CD14-positive monocyte (primary cell): ENCODE results near the gene HMGN2. TPM values are rescaled to one million over a fixed set of nuclear protein-coding genes. Genes with fewer than 3 reads are reported as not detected.

Source experiments
- DNase-seq, 3 donors: peaks; one replicate each; pipeline ENCODE4 v3.0.0-alpha.2; 2011 to 2022
- H2AFZ ChIP-seq: 2 replicates; pipeline ENCODE4 v1.6.0; 2012; ENCODE audit warnings: mild to moderate bottlenecking, low read depth, low read length, inconsistent platforms; ENCODE audit not compliant: insufficient read depth, poor library complexity, severe bottlenecking
- H3K27ac ChIP-seq, 2 donors: 1 replicate in 1 of 2; 2 replicates in 1 of 2; pipeline ENCODE4 v1.5.1; 2012 to 2013; ENCODE audit warnings: low read length in 2 of 2, control low read depth in 1 of 2, inconsistent platforms in 1 of 2, low read depth in 1 of 2, mild to moderate bottlenecking in 1 of 2
- H3K27me3 ChIP-seq, 2 donors: one replicate each; pipeline versions ENCODE4 v1.6.0 to v1.6.1; 2011 to 2013; ENCODE audit warnings: low read length in 2 of 2; ENCODE audit not compliant: control insufficient read depth in 2 of 2, insufficient read depth in 2 of 2
- H3K36me3 ChIP-seq, 2 donors: replicated peaks in 1 of 2; 1 replicate in 1 of 2; 2 replicates in 1 of 2; pipeline versions ENCODE4 v1.5.1 to v1.6.1; 2012 to 2013; ENCODE audit warnings: low read length in 2 of 2, control low read depth in 1 of 2, inconsistent platforms in 1 of 2, mild to moderate bottlenecking in 1 of 2; ENCODE audit not compliant: insufficient read depth in 2 of 2, control insufficient read depth in 1 of 2
- H3K4me1 ChIP-seq, 2 donors: 1 replicate in 1 of 2; 2 replicates in 1 of 2; pipeline versions ENCODE4 v1.5.1 to v1.6.1; 2012 to 2013; ENCODE audit warnings: low read length in 2 of 2, control low read depth in 1 of 2, inconsistent platforms in 1 of 2, mild to moderate bottlenecking in 1 of 2, moderate library complexity in 1 of 2; ENCODE audit not compliant: insufficient read depth in 2 of 2, control insufficient read depth in 1 of 2
- H3K4me2 ChIP-seq: replicated peaks from 2 replicates; pipeline ENCODE3; 2012; ENCODE audit warnings: low read length, moderate library complexity, mild to moderate bottlenecking; ENCODE audit not compliant: poor library complexity, severe bottlenecking; ENCODE audit errors: extremely low read depth
- H3K4me3 ChIP-seq, 3 experiments: fragments of 200-600 bp in 1 of 3; sonication (generic) in 1 of 3; replicated peaks in 1 of 3; 1 replicate in 2 of 3; 2 replicates in 1 of 3; pipeline ENCODE4 v1.5.1; 2011 to 2013; ENCODE audit warnings: low read length in 3 of 3, mild to moderate bottlenecking in 3 of 3, control low read depth in 2 of 3, low read depth in 2 of 3, inconsistent platforms in 1 of 3, moderate library complexity in 1 of 3
- H3K79me2 ChIP-seq: 2 replicates; pipeline ENCODE4 v1.6.0; 2012; ENCODE audit warnings: mild to moderate bottlenecking, control low read depth, inconsistent platforms, low read length, moderate library complexity; ENCODE audit not compliant: insufficient read depth
- H3K9ac ChIP-seq: 2 replicates; pipeline ENCODE4 v1.6.0; 2017; ENCODE audit warnings: low read length, mild to moderate bottlenecking; ENCODE audit not compliant: insufficient read depth, poor library complexity, severe bottlenecking
- H3K9me3 ChIP-seq, 2 donors: replicated peaks in 1 of 2; 1 replicate in 1 of 2; 2 replicates in 1 of 2; pipeline versions ENCODE4 v1.5.1 to v1.6.1; 2012 to 2013; ENCODE audit warnings: low read length in 2 of 2, control low read depth in 1 of 2; ENCODE audit not compliant: control insufficient read depth in 1 of 2, insufficient read depth in 1 of 2
- H4K20me1 ChIP-seq: 2 replicates; pipeline ENCODE4 v1.6.0; 2012; ENCODE audit warnings: mild to moderate bottlenecking, low read length, control low read depth, moderate library complexity; ENCODE audit not compliant: insufficient read depth
- H3K27ac Mint-ChIP-seq, 7 donors: one replicate each; pipeline ENCODE4 v1.8.0; 2020; ENCODE audit warnings: mild to moderate bottlenecking in 7 of 7, mixed read lengths in 7 of 7, moderate library complexity in 6 of 7, inconsistent platforms in 2 of 7
- H3K27me3 Mint-ChIP-seq, 3 donors: one replicate each; pipeline ENCODE4 v1.8.0; 2021 to 2022; ENCODE audit warnings: low read depth in 3 of 3, mild to moderate bottlenecking in 3 of 3, mixed read lengths in 3 of 3, moderate library complexity in 3 of 3, inconsistent platforms in 1 of 3
- H3K36me3 Mint-ChIP-seq, 2 donors: one replicate each; pipeline ENCODE4 v1.8.0; 2020; ENCODE audit warnings: mixed read lengths in 2 of 2, inconsistent platforms in 1 of 2, mild to moderate bottlenecking in 1 of 2
- H3K4me1 Mint-ChIP-seq: one replicate; pipeline ENCODE4 v1.8.0; 2020; ENCODE audit warnings: mild to moderate bottlenecking, mixed read lengths
- H3K4me3 Mint-ChIP-seq, 2 donors: one replicate each; pipeline ENCODE4 v1.8.0; 2020; ENCODE audit warnings: mild to moderate bottlenecking in 2 of 2, mixed read lengths in 2 of 2, moderate library complexity in 1 of 2
- H3K9me3 Mint-ChIP-seq, 7 donors: one replicate each; pipeline ENCODE4 v1.8.0; 2020 to 2022; ENCODE audit warnings: mixed read lengths in 7 of 7, mild to moderate bottlenecking in 6 of 7, moderate library complexity in 6 of 7, inconsistent platforms in 2 of 7
- CTCF ChIP-seq: fragments of 200-600 bp; IDR thresholded peaks from one replicate; pipeline ENCODE4 v1.8.0; 2022; ENCODE audit warnings: antibody characterized with exemption, mild to moderate bottlenecking
- WGBS: methylation state at CpG from one replicate; pipeline ENCODE4 v1.1.5; 2013; ENCODE audit warnings: missing lambda C conversion rate; ENCODE audit not compliant: insufficient coverage; 5-methylcytosine and 5-hydroxymethylcytosine counted together
- intact Hi-C, 2 donors: fragments of 100-400 bp; cut with micrococcal nuclease; formaldehyde crosslinking; loops; one replicate each; pipeline versions ENCODE4 v1.15.0 to v1.15.1; 2023
- polyA plus RNA-seq, 3 donors: library from polyadenylated mRNA; depleted of rRNA in 1 of 3; unstranded in 2 of 3; stranded (reverse) in 1 of 3; fragments of 300-500 nt in 2 of 3; fragments of >200 nt in 1 of 3; fragmentation: Illumina TruSeq in 2 of 3; gene quantifications; 1 replicate in 2 of 3; 2 replicates in 1 of 3; pipeline ENCODE4 v1.2.3, GENCODE V29; 2012 to 2021

HMGN2 gene
- polyA plus RNA-seq, 3 donors, result 400 to 575 (median 555) TPM

GRCh38 chr1:26431979-26432695, 40.1 kb upstream of the HMGN2 start, which contains the start of gene DHDDS:
Gene DHDDS, plus strand, starts transcription at chr1:26432321. Its CDS starts 625 bp downstream, at chr1:26432946.
- peaks cover 26 to 30% of the 10 kb centered on the region in 2 donors for H3K4me1 ChIP-seq
- H3K27me3 ChIP-seq, result peaks cover 0 to 4% of the 10 kb centered on the region in 2 donors
- H3K4me3 ChIP-seq, result peak within 1 kb of the TSS; percentile 56 to 91 (median 84)
- H2AFZ ChIP-seq, result peak within 1 kb of the TSS; percentile 88
- H3K9me3 ChIP-seq, result no peaks in the 10 kb centered on the region
- under 1% methylated on average over 45 of the region's 45 CpGs for WGBS
- peaks cover 20% of the 10 kb centered on the region for H3K79me2 ChIP-seq
- Mint-ChIP-seq H3K4me1 (peaks cover 23% of the 10 kb centered on the region), H3K27ac (peak within 1 kb of the TSS; percentile 96 to 100 (median 97)), H3K36me3 (peaks cover 4 to 26% of the 10 kb centered on the region in 2 donors), H3K27me3 (peaks cover 4 to 11% (median 9%) of the 10 kb centered on the region in 3 donors), H3K9me3 (no peaks in the 10 kb centered on the region), H3K4me3 (peak within 1 kb of the TSS; percentile 94 to 100)
- DNase-seq, result peak; percentile 98 to 99 (median 99)
- H3K27ac ChIP-seq, result peak within 1 kb of the TSS; percentile 58 to 89
- peaks cover 5 to 20% of the 10 kb centered on the region in 2 donors for H3K36me3 ChIP-seq
- H3K9ac ChIP-seq, result peak within 1 kb of the TSS; percentile 72
- intact Hi-C loops, result loop anchor here in 1 of 2 donors (2.0 kb wide), 1 partner anchor 41 kb away; the partner anchor contains the start of gene HMGN2
- H4K20me1 ChIP-seq, result no peaks in the 10 kb centered on the region
- peak within 1 kb of the TSS; percentile 69 for H3K4me2 ChIP-seq
- TF ChIP-seq CTCF, result no peak

GRCh38 chr1:26432793-26433192, 39.4 kb upstream of the HMGN2 start:
- Mint-ChIP-seq H3K4me1 (peaks cover 23% of the 10 kb centered on the region), H3K27me3 (peaks cover 4 to 11% (median 9%) of the 10 kb centered on the region in 3 donors), H3K36me3 (peaks cover 5 to 33% of the 10 kb centered on the region in 2 donors), H3K27ac (peak overlapping the region; percentile 96 to 100 (median 97)), H3K9me3 (no peaks in the 10 kb centered on the region), H3K4me3 (peak overlapping the region; percentile 94 to 100)
- Histone ChIP-seq H3K4me2 (peak overlapping the region; percentile 69), H4K20me1 (no peaks in the 10 kb centered on the region), H3K36me3 (peaks cover 10 to 26% of the 10 kb centered on the region in 2 donors), H3K79me2 (peaks cover 20% of the 10 kb centered on the region), H3K9ac (peak overlapping the region; percentile 72), H2AFZ (peak overlapping the region; percentile 88), H3K9me3 (no peaks in the 10 kb centered on the region), H3K4me3 (peak overlapping the region; percentile 56 to 91 (median 84)), H3K27me3 (peaks cover 0 to 4% of the 10 kb centered on the region in 2 donors), H3K27ac (peak overlapping the region; percentile 58 to 89), H3K4me1 (peaks cover 26 to 30% of the 10 kb centered on the region in 2 donors)
- TF ChIP-seq CTCF, result no peak
- DNase-seq, result no peak
- WGBS, result 63% methylated on average over 2 of the region's 3 CpGs
- intact Hi-C loops, result loop anchor here in 1 of 2 donors (2.0 kb wide), 1 partner anchor 40 kb away; the partner anchor contains the start of gene HMGN2
